Hepatocyte (in vitro differentiated cells): ENCODE results near the gene FNDC11.

Source experiments
- EZH2 ChIP-seq: fragments of 200-600 bp; sonication (generic); IDR thresholded peaks from 2 replicates; pipeline ENCODE4 v1.6.1; 2016; ENCODE audit warnings: antibody characterized with exemption, mild to moderate bottlenecking, borderline replicate concordance
- EZH2phosphoT487 ChIP-seq: fragments of 200-600 bp; sonication (generic); IDR thresholded peaks from one replicate; pipeline ENCODE4 v1.6.1; 2018; ENCODE audit warnings: antibody characterized with exemption, mild to moderate bottlenecking, low read depth, moderate library complexity; ENCODE audit not compliant: unreplicated experiment, severe bottlenecking
- TF ChIP-seq, protein P1 (sequence below): fragments of 200-600 bp; sonication (generic); IDR thresholded peaks from 2 replicates; pipeline ENCODE4 v1.5.1; 2016; ENCODE audit warnings: antibody characterized with exemption, mild to moderate bottlenecking; ENCODE audit not compliant: poor library complexity

DNA sequence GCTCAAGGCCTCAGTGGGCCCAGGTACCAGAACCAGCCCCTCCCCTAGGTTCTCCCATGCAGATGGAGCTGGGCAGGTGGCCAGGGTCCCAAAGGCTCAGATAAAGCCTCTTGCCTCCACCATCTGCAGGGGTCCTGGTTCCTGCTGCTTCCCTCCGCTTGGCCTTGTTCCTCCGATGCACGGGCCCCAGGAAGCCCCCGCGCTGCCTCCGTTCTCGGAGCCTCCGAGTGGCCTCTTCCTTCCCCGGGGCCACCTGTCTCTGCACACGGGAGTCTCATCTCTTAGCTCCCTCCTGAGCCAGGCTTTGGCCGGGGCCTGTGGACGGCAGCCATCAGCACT lies 14.9 kb upstream of the FNDC11 start:
- TF ChIP-seq, protein P1, sequence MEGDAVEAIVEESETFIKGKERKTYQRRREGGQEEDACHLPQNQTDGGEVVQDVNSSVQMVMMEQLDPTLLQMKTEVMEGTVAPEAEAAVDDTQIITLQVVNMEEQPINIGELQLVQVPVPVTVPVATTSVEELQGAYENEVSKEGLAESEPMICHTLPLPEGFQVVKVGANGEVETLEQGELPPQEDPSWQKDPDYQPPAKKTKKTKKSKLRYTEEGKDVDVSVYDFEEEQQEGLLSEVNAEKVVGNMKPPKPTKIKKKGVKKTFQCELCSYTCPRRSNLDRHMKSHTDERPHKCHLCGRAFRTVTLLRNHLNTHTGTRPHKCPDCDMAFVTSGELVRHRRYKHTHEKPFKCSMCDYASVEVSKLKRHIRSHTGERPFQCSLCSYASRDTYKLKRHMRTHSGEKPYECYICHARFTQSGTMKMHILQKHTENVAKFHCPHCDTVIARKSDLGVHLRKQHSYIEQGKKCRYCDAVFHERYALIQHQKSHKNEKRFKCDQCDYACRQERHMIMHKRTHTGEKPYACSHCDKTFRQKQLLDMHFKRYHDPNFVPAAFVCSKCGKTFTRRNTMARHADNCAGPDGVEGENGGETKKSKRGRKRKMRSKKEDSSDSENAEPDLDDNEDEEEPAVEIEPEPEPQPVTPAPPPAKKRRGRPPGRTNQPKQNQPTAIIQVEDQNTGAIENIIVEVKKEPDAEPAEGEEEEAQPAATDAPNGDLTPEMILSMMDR = no peak
- TF ChIP-seq EZH2 (no peak), EZH2phosphoT487 (no peak)
